A673 (cell line): Measurements from ENCODE around the gene CCR4. TPM values are rescaled to one million over a fixed set of nuclear protein-coding genes. Genes with fewer than 3 reads are reported as not detected.

ENCODE experiments used
- BruUV-seq: library from RNA; stranded (reverse); fragments of 400-500 nt; replicated peaks from 2 replicates; lab custom pipeline; 2021; lab: Mats Ljungman, UMichigan
- CTCF ChIA-PET: fragments of 300-600 bp; sonication (Branson Sonifier 250); formaldehyde crosslinking; loops from one replicate; lab custom pipeline; 2022; ENCODE audit warnings: antibody characterized with exemption; lab: Charles Lee
- POLR2A ChIA-PET: fragments of 300-600 bp; sonication (Branson Sonifier 250); formaldehyde crosslinking; loops from one replicate; lab custom pipeline; 2022; ENCODE audit warnings: antibody characterized with exemption; ENCODE audit not compliant: low non-redundant PET; lab: Charles Lee
- DNase-seq: peaks from one replicate; pipeline ENCODE4 v3.0.0-alpha.2; 2015; ENCODE audit warnings: low spot score
- H3K27ac ChIP-seq: fragments of 200-600 bp; sonication (generic); 2 replicates; pipeline ENCODE4 v1.5.1; 2016; ENCODE audit warnings: mixed run types, low read depth, mild to moderate bottlenecking, mixed read lengths, antibody characterized with exemption, low read length; ENCODE audit not compliant: poor library complexity, severe bottlenecking
- H3K27me3 ChIP-seq: fragments of 200-600 bp; sonication (generic); replicated peaks from 2 replicates; pipeline ENCODE4 v1.6.1; 2017; ENCODE audit warnings: mixed run types, low read depth, mild to moderate bottlenecking, mixed read lengths, antibody characterized with exemption, low read length; ENCODE audit not compliant: insufficient read depth, poor library complexity
- H3K36me3 ChIP-seq: fragments of 200-600 bp; sonication (generic); 2 replicates; pipeline ENCODE4 v1.6.1; 2016; ENCODE audit warnings: mixed run types, mild to moderate bottlenecking, mixed read lengths, antibody characterized with exemption, low read length; ENCODE audit not compliant: insufficient read depth, poor library complexity, severe bottlenecking
- H3K4me1 ChIP-seq: fragments of 200-600 bp; sonication (generic); 2 replicates; pipeline ENCODE4 v1.6.1; 2017; ENCODE audit warnings: mixed run types, mild to moderate bottlenecking, mixed read lengths, antibody characterized with exemption, low read length; ENCODE audit not compliant: insufficient read depth, poor library complexity, severe bottlenecking
- H3K4me3 ChIP-seq: fragments of 200-600 bp; sonication (generic); 2 replicates; pipeline ENCODE4 v1.5.1; 2016; ENCODE audit warnings: low read depth, mixed run types, mild to moderate bottlenecking, mixed read lengths, low read length; ENCODE audit not compliant: poor library complexity, severe bottlenecking
- H3K9me3 ChIP-seq: fragments of 200-600 bp; sonication (generic); 2 replicates; pipeline ENCODE4 v1.6.1; 2016; ENCODE audit warnings: mixed run types, low read depth, mild to moderate bottlenecking, mixed read lengths, antibody characterized with exemption, low read length; ENCODE audit not compliant: poor library complexity, severe bottlenecking
- CTCF ChIP-seq: fragments of 300-800, 200-600 bp; sonication (generic); conservative IDR thresholded peaks from 2 replicates; pipeline ENCODE4 v1.5.1; 2017; ENCODE audit warnings: low read depth, mild to moderate bottlenecking, antibody characterized with exemption, low read length, moderate library complexity, mixed read lengths
- EZH2 ChIP-seq: fragments of 200-600 bp; sonication (generic); IDR thresholded peaks from 2 replicates; pipeline ENCODE4 v1.6.1; 2017; ENCODE audit warnings: borderline replicate concordance, low read depth, mild to moderate bottlenecking, mixed read lengths, antibody characterized with exemption, low read length; ENCODE audit not compliant: poor library complexity, severe bottlenecking
- intact Hi-C: fragments of 100-400 bp; cut with micrococcal nuclease; formaldehyde crosslinking; loops from one replicate; pipeline ENCODE4 v1.10.0; 2022; ENCODE audit not compliant: unreplicated experiment
- total RNA-seq: library from RNA; stranded (reverse); gene quantifications from 2 replicates; pipeline ENCODE4 v1.2.3, GENCODE V29; 2021

Gene CCR4
- total RNA-seq, 1 experiment from 2014 or later: not detected

- TF ChIP-seq CTCF: no peak
- no peak for TF ChIP-seq EZH2
- Histone ChIP-seq H3K4me1 (no peaks in the 10 kb centered on the region), H3K9me3 (no peaks in the 10 kb centered on the region), H3K4me3 (no peak overlapping the region), H3K27me3 (no peaks in the 10 kb centered on the region), H3K36me3 (no peaks in the 10 kb centered on the region), H3K27ac (no peak overlapping the region)
- no TSS peak for BruUV-seq
- DNase-seq: no peak
- ChIA-PET POLR2A (no interaction called here), CTCF (no interaction called here)
- intact Hi-C loops: no loop called here
Measured at GRCh38 chr3:32958509-32958908, 7.1 kb downstream of the CCR4 start.

GRCh38 chr3:32959371-32959770, 7.9 kb downstream of the CCR4 start:
- no peak for DNase-seq
- no peak for TF ChIP-seq EZH2
- no peak for TF ChIP-seq CTCF
- POLR2A ChIA-PET: no interaction called here
- H3K9me3 ChIP-seq: no peaks in the 10 kb centered on the region
- CTCF ChIA-PET: no interaction called here
- H3K4me1 ChIP-seq: no peaks in the 10 kb centered on the region
- no peaks in the 10 kb centered on the region for H3K27me3 ChIP-seq
- no peak overlapping the region for H3K4me3 ChIP-seq
- H3K27ac ChIP-seq: no peak overlapping the region
- H3K36me3 ChIP-seq: no peaks in the 10 kb centered on the region
- intact Hi-C loops: no loop called here
- BruUV-seq: no TSS peak

GRCh38 chr3:32960404-32961170, 9.1 kb downstream of the CCR4 start:
- Histone ChIP-seq H3K4me1 (no peaks in the 10 kb centered on the region), H3K27ac (no peak overlapping the region), H3K9me3 (peaks cover 4% of the 10 kb centered on the region), H3K36me3 (no peaks in the 10 kb centered on the region), H3K27me3 (no peaks in the 10 kb centered on the region), H3K4me3 (no peak overlapping the region)
- no peak for DNase-seq
- CTCF ChIA-PET: no interaction called here
- no peak for TF ChIP-seq CTCF
- TF ChIP-seq EZH2: no peak
- BruUV-seq: no TSS peak
- POLR2A ChIA-PET: no interaction called here
- intact Hi-C loops: no loop called here
